OCI-LY3 (cell line): Measurements from ENCODE around the gene NAB2.

Experiments
- H2AFZ ChIP-seq: fragments of 200-600, 300-600 bp; shearing (Covaris generic); 2 replicates; pipeline ENCODE4 v1.6.0; 2014; ENCODE audit warnings: antibody characterized with exemption, low read depth, low read length
- H3K27ac ChIP-seq: fragments of 200-600, 300-600 bp; sonication (generic); 2 replicates; pipeline ENCODE4 v1.5.1; 2014; ENCODE audit warnings: mild to moderate bottlenecking, low read length, moderate library complexity, mixed read lengths
- H3K27me3 ChIP-seq: fragments of 200-600, 300-600 bp; sonication (generic); 2 replicates; pipeline ENCODE4 v1.6.1; 2014; ENCODE audit warnings: low read depth, low read length, mixed read lengths
- H3K36me3 ChIP-seq: fragments of 200-600, 300-600 bp; sonication (generic); replicated peaks from 2 replicates; pipeline ENCODE3; 2014; ENCODE audit warnings: low read depth, low read length, mixed read lengths
- H3K4me1 ChIP-seq: fragments of 300-600, 200-600 bp; sonication (generic); 2 replicates; pipeline ENCODE4 v1.6.1; 2014; ENCODE audit warnings: low read length, mixed read lengths
- H3K4me2 ChIP-seq: fragments of 200-600, 300-600 bp; sonication (generic); 2 replicates; pipeline ENCODE4 v1.6.1; 2014; ENCODE audit warnings: low read length, mixed read lengths
- H3K4me3 ChIP-seq: fragments of 300-600, 200-600 bp; sonication (generic); 2 replicates; pipeline ENCODE4 v1.5.1; 2014; ENCODE audit warnings: antibody characterized with exemption, mild to moderate bottlenecking, low read length, moderate library complexity
- H3K79me2 ChIP-seq: fragments of 300-600, 200-600 bp; shearing (Covaris generic); 2 replicates; pipeline ENCODE4 v1.6.1; 2014; ENCODE audit warnings: mild to moderate bottlenecking, low read length, mixed read lengths
- H3K9ac ChIP-seq: fragments of 300-600, 200-600 bp; shearing (Covaris generic); 2 replicates; pipeline ENCODE4 v1.6.0; 2014; ENCODE audit warnings: mild to moderate bottlenecking, low read length, moderate library complexity
- H3K9me3 ChIP-seq: fragments of 200-600, 300-600 bp; shearing (Covaris generic); 2 replicates; pipeline ENCODE4 v1.6.1; 2014; ENCODE audit warnings: low read length, mixed read lengths; ENCODE audit not compliant: insufficient read depth
- H4K20me1 ChIP-seq: fragments of 200-600, 300-600 bp; sonication (generic); 2 replicates; pipeline ENCODE4 v1.6.1; 2016; ENCODE audit warnings: low read length, mixed read lengths; ENCODE audit not compliant: insufficient read depth
- CTCF ChIP-seq: fragments of 200-600, 300-600 bp; sonication (generic); IDR thresholded peaks from 2 replicates; pipeline ENCODE4 v1.5.1; 2014; ENCODE audit warnings: antibody characterized with exemption, low read length, low read depth
- EZH2phosphoT487 ChIP-seq: fragments of 200-600 bp; shearing (Covaris generic); IDR thresholded peaks from 2 replicates; pipeline ENCODE4 v1.6.1; 2018; ENCODE audit warnings: antibody characterized with exemption, mixed run types, low read depth

Gene NAB2

GRCh38 chr12:57130941-57131340, 42.0 kb downstream of the NAB2 start:
- Histone ChIP-seq H3K4me1 (peaks cover 32% of the 10 kb centered on the region), H4K20me1 (no peaks in the 10 kb centered on the region), H3K27me3 (peaks cover 36% of the 10 kb centered on the region), H3K4me2 (peak overlapping the region; percentile 7; the same call in 1 of the 2 replicates), H3K27ac (no peak overlapping the region), H2AFZ (no peak overlapping the region), H3K4me3 (no peak overlapping the region), H3K79me2 (no peaks in the 10 kb centered on the region), H3K9ac (no peak overlapping the region), H3K36me3 (no peaks in the 10 kb centered on the region), H3K9me3 (no peaks in the 10 kb centered on the region)
- TF ChIP-seq CTCF (no peak), EZH2phosphoT487 (no peak)

DNA sequence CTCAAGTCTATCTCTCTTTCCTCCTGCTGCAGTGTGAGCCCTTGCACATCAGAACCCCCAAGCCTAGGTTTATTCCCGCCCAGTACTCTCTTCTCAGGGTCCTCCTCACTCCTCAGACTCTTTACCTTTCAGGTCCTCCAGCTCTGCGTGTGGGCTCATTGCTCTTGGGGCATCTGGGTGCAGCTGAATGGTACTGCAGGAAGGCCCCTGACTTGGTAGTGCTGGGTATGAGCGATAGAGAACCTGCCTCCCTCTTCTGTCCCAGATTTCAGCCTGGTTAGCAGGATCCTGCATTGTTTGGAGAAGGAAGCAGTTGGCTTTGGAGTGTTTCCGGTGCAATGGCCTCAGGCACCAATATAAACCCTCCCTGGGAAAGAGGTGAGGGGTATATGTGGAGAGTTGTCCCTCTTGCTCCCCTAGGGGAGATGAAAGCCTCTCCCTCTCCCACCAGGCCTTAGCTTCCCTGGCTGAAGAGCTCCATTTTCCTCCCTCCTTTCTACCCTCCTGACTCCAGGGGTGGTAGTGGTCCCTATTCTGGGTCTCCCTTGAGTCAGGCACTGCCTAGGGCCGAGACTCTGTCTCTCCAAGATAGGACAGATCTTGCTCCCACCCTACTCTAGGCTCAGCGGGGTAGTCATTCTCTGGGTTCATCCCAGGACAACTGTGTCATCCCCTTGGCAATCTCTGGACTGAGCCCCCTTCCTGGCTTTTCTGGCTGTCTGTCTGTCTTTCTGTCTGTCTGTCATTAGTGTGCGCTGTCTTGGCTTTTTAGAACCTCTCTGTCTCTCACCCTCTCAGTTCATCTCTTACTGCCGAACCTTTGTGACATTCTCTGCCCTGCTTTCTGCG, 43.2 kb downstream of the NAB2 start:
- H3K36me3 ChIP-seq = no peaks in the 10 kb centered on the region
- no peaks in the 10 kb centered on the region for H3K79me2 ChIP-seq
- TF ChIP-seq CTCF (no peak), EZH2phosphoT487 (no peak)
- H3K4me2 ChIP-seq = no peak overlapping the region
- H3K4me3 ChIP-seq = no peak overlapping the region
- no peak overlapping the region for H3K27ac ChIP-seq
- H2AFZ ChIP-seq = no peak overlapping the region
- H3K27me3 ChIP-seq = peaks cover 29% of the 10 kb centered on the region
- no peaks in the 10 kb centered on the region for H4K20me1 ChIP-seq
- H3K4me1 ChIP-seq = peaks cover 27% of the 10 kb centered on the region
- no peaks in the 10 kb centered on the region for H3K9me3 ChIP-seq
- no peak overlapping the region for H3K9ac ChIP-seq

GRCh38 chr12:57133013-57133569, 44.2 kb downstream of the NAB2 start:
- peaks cover 28% of the 10 kb centered on the region for H3K27me3 ChIP-seq
- H3K27ac ChIP-seq = no peak overlapping the region
- no peak for TF ChIP-seq EZH2phosphoT487
- TF ChIP-seq CTCF = no peak
- no peak overlapping the region for H2AFZ ChIP-seq
- H3K36me3 ChIP-seq = no peaks in the 10 kb centered on the region
- H3K9me3 ChIP-seq = no peaks in the 10 kb centered on the region
- peaks cover 25% of the 10 kb centered on the region for H3K4me1 ChIP-seq
- no peak overlapping the region for H3K4me3 ChIP-seq
- no peak overlapping the region for H3K9ac ChIP-seq
- H3K4me2 ChIP-seq = no peak overlapping the region
- no peaks in the 10 kb centered on the region for H3K79me2 ChIP-seq
- no peaks in the 10 kb centered on the region for H4K20me1 ChIP-seq

DNA sequence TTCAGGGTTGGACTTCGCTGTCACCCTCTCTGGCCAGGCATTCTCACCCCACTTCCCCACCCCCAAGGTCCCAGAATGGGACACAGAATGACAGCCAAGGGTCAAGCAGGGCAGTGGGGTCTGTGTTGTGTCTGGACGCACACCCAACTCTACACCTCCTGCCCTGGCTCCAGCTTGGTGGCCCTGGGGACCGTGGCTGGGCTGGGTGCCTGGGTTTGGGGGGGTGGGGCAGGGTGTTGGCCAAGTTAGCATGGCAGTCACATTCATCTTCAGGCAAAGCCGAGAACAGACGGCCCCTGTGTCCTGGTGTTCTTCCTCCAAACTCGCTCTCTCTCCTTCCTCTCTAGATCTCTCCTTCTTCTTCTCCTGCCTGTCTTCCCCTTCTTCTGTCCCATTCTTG, 45.0 kb downstream of the NAB2 start:
- no peak overlapping the region for H2AFZ ChIP-seq
- no peak overlapping the region for H3K4me3 ChIP-seq
- no peaks in the 10 kb centered on the region for H3K36me3 ChIP-seq
- H3K4me2 ChIP-seq = no peak overlapping the region
- H3K9me3 ChIP-seq = no peaks in the 10 kb centered on the region
- H3K9ac ChIP-seq = no peak overlapping the region
- peaks cover 26% of the 10 kb centered on the region for H3K27me3 ChIP-seq
- no peaks in the 10 kb centered on the region for H3K79me2 ChIP-seq
- no peak overlapping the region for H3K27ac ChIP-seq
- TF ChIP-seq CTCF = no peak
- TF ChIP-seq EZH2phosphoT487 = no peak
- H4K20me1 ChIP-seq = no peaks in the 10 kb centered on the region
- H3K4me1 ChIP-seq = peaks cover 23% of the 10 kb centered on the region
